HUES64 (cell line): ENCODE data around the gene SULT1C4.
"Not testable (repeated sequence)": the region's sequence is repeated elsewhere in the genome, so short reads cannot be mapped to it uniquely, and the experiment has no call there.

Experiments
- H3K27ac ChIP-seq: 2 replicates; pipeline ENCODE4 v1.7.0; 2013; ENCODE audit warnings: low read depth, low read length, inconsistent platforms
- H3K27me3 ChIP-seq: 2 replicates; pipeline ENCODE4 v1.6.1; 2013; ENCODE audit warnings: mild to moderate bottlenecking, low read length; ENCODE audit not compliant: insufficient read depth
- H3K36me3 ChIP-seq: 2 replicates; pipeline ENCODE4 v1.6.1; 2013; ENCODE audit warnings: mild to moderate bottlenecking, low read length; ENCODE audit not compliant: insufficient read depth
- H3K4me1 ChIP-seq: 2 replicates; pipeline ENCODE4 v1.6.1; 2013; ENCODE audit warnings: mild to moderate bottlenecking, low read length, moderate library complexity; ENCODE audit not compliant: insufficient read depth
- H3K4me3 ChIP-seq: 2 replicates; pipeline ENCODE4 v1.5.1; 2013; ENCODE audit warnings: mild to moderate bottlenecking, low read length, moderate library complexity
- H3K9ac ChIP-seq: 2 replicates; pipeline ENCODE4 v1.6.1; 2013; ENCODE audit warnings: mild to moderate bottlenecking, low read depth, low read length
- H3K9me3 ChIP-seq: 2 replicates; pipeline ENCODE4 v1.6.1; 2013; ENCODE audit warnings: low read depth, low read length; ENCODE audit not compliant: insufficient read depth
- WGBS: fragments of 150-250, 120-280 bp; methylation state at CpG from one replicate; pipeline ENCODE4 v1.1.7; 2013; ENCODE audit warnings: missing lambda C conversion rate; 5-methylcytosine and 5-hydroxymethylcytosine counted together

SULT1C4 gene

DNA sequence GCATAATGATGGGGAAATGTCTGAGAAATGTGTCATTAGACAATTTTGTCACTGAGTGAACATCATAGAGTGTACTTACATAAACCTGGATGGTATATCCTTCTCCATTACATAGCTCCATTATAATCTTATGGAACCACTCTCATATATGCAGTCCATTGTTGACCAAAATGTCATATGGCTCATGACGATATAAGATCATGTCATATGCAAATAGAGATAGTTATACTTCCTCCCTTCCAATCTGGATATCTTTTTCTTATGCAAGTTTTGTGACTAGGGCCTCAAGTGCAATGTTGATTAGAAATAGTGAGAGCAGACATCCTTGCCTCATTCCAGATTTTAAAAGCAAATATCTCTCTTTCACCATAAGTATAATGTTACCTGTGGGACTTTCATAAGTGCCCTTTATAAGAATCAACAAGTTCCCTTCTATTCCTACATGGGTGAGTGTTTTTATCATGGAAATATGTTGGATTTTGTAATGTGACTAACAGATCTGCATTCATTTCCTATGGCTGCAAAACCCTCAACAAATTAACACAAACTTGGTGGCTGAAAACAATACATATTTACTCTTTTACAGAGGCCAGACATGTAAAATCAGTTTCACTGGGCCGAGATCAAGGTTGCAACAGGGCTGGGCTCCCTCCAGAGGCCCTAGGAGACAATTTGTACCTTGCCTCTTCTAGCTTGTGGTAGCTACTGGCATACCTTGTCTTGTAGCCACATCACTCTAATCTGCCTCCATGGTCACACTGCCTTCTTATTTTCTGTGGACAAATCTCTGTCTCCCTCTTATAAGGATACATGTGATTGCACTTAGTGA lies 21.6 kb upstream of the SULT1C4 start:
- Histone ChIP-seq H3K4me1 (no peaks in the 10 kb centered on the region), H3K9me3 (no peaks in the 10 kb centered on the region), H3K36me3 (no peaks in the 10 kb centered on the region), H3K27ac (no peak overlapping the region), H3K4me3 (no peak overlapping the region), H3K9ac (no peak overlapping the region), H3K27me3 (no peaks in the 10 kb centered on the region)
- WGBS = 92% methylated on average over 2 of the region's 2 CpGs

DNA sequence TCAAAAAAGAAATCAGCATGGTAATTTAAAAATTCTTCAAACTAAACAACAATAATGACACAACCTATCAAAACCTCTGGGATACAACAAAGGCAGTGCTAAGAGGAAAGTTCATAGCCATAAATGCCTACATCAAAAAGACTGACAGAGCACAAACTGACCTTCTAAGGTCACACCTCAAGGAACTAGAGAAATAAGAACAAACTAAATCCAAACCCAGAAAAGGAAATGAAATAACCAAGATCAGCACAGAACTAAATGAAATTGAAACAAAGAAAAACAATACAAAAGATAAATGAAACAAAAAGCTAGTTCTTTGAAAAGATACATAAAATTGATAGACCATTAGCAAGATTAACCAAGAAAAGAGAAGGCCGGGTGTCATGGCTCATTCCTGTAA lies 18.4 kb upstream of the SULT1C4 start:
- not testable (repeated sequence) for H3K27ac ChIP-seq, H3K9ac ChIP-seq, H3K9me3 ChIP-seq, H3K4me3 ChIP-seq, H3K27me3 ChIP-seq, H3K36me3 ChIP-seq, H3K4me1 ChIP-seq
- 96% methylated on average over 1 of the region's 1 CpG for WGBS

GRCh38 chr2:108360776-108361468 lies 16.8 kb upstream of the SULT1C4 start:
- H3K27me3 ChIP-seq = no peaks in the 10 kb centered on the region
- no peaks in the 10 kb centered on the region for H3K36me3 ChIP-seq
- H3K4me1 ChIP-seq = no peaks in the 10 kb centered on the region
- no peak overlapping the region for H3K27ac ChIP-seq
- H3K4me3 ChIP-seq = no peak overlapping the region
- H3K9ac ChIP-seq = no peak overlapping the region
- 56% methylated on average over 2 of the region's 2 CpGs for WGBS
- H3K9me3 ChIP-seq = peaks cover 14% of the 10 kb centered on the region

- no peak overlapping the region for H3K9ac ChIP-seq
- 93% methylated on average over 6 of the region's 6 CpGs for WGBS
- no peaks in the 10 kb centered on the region for H3K36me3 ChIP-seq
- no peak overlapping the region for H3K4me3 ChIP-seq
- H3K27me3 ChIP-seq = no peaks in the 10 kb centered on the region
- peaks cover 14% of the 10 kb centered on the region for H3K9me3 ChIP-seq
- H3K27ac ChIP-seq = no peak overlapping the region
- no peaks in the 10 kb centered on the region for H3K4me1 ChIP-seq
Measured at GRCh38 chr2:108363024-108363907, 14.5 kb upstream of the SULT1C4 start.

DNA sequence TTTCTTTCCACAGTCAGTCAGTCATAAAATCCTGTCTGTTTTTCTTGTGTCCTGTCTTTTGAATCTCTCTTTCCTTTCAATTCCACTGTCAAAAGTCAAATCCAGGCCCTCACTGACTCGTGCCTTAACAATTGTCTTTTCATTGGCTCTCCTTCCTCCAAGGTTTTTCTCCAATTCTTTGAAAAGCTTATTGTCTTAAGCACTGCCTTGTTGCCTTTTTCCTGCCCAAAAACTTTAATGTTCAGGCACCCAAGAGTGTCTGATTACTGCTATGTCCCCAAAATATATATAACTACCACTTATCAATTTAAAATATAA lies 13.9 kb upstream of the SULT1C4 start:
- no peak overlapping the region for H3K27ac ChIP-seq
- peaks cover 14% of the 10 kb centered on the region for H3K9me3 ChIP-seq
- no peaks in the 10 kb centered on the region for H3K36me3 ChIP-seq
- no peaks in the 10 kb centered on the region for H3K4me1 ChIP-seq
- WGBS = 82% methylated on average over 1 of the region's 1 CpG
- no peak overlapping the region for H3K4me3 ChIP-seq
- no peaks in the 10 kb centered on the region for H3K27me3 ChIP-seq
- no peak overlapping the region for H3K9ac ChIP-seq

DNA sequence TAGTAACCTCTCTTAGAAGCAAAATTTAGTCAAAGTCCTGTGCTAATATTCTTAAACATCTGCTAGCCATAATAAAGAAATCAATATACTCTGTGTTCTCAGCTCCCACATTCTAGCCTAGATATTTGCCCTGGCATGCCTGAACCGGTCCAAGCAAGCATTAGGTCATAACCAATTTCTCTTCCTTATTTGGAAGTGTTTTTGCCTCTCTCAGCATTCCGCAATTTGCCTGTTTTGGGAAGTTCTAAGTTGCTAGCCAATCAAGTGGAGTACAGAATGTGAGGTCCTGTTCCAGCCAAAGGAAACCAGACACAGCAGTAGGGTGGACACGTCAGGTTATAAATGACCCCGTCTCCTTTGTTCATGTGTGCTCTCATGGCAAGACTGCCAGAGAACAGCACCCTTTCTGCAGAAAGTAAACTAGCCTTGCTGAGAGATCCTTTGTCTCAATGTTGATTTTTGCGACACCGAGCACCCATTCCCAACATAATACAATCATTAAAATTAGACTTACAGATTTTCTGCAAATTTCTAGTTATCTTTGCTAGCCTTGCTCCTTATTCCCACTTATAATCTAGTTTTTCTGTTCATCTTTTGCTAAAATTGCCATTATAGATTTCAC lies 13.0 kb upstream of the SULT1C4 start:
- no peaks in the 10 kb centered on the region for H3K4me1 ChIP-seq
- H3K27me3 ChIP-seq = no peaks in the 10 kb centered on the region
- H3K4me3 ChIP-seq = no peak overlapping the region
- no peak overlapping the region for H3K27ac ChIP-seq
- WGBS = 93% methylated on average over 6 of the region's 6 CpGs
- H3K36me3 ChIP-seq = no peaks in the 10 kb centered on the region
- peaks cover 14% of the 10 kb centered on the region for H3K9me3 ChIP-seq
- no peak overlapping the region for H3K9ac ChIP-seq

DNA sequence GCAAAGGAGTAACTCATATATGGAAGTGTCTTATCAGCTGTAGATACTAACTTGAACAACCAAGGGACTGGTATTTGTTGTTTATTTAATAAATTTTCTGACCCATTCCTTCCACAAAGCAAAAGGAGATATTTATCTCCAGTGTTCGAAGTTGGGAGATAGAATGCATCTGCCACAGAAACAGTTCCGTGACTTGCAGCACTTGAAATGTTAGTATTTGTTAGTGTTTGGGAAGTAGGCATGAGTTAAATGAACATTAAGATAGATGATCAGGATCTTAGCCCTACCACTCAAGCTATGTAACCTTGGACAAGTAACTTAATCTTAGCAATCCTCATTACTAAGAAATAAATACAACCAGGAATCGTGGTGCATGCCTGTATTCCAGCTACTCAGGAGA lies 12.1 kb upstream of the SULT1C4 start:
- WGBS = 100% methylated on average over 3 of the region's 3 CpGs
- Histone ChIP-seq H3K27me3 (no peaks in the 10 kb centered on the region), H3K9ac (no peak overlapping the region), H3K9me3 (peaks cover 14% of the 10 kb centered on the region), H3K4me1 (no peaks in the 10 kb centered on the region), H3K36me3 (no peaks in the 10 kb centered on the region), H3K27ac (no peak overlapping the region), H3K4me3 (no peak overlapping the region)

DNA sequence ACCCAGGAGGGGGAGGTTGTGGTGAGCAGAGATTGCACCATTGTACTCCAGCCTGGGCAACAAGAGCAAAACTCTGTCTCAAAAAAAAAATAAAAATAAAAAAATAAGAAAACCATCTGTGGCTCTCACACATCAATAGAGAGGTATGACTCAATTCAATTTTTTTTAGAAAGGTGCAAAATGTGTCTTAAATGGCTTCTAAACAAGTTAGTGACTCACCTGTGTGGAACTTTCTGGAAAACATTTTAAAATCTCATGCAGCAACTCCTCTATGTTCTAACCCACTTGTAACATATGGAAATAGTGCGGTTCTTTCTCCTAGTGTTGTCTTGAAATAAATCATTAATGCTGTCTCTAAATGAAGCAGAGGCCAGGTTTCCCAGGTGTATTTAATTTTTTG lies 10.7 kb upstream of the SULT1C4 start:
- Histone ChIP-seq H3K27me3 (no peaks in the 10 kb centered on the region), H3K9ac (no peak overlapping the region), H3K4me3 (no peak overlapping the region), H3K4me1 (no peaks in the 10 kb centered on the region), H3K9me3 (peaks cover 14% of the 10 kb centered on the region), H3K27ac (no peak overlapping the region), H3K36me3 (no peaks in the 10 kb centered on the region)
- 100% methylated on average over 1 of the region's 1 CpG for WGBS

DNA sequence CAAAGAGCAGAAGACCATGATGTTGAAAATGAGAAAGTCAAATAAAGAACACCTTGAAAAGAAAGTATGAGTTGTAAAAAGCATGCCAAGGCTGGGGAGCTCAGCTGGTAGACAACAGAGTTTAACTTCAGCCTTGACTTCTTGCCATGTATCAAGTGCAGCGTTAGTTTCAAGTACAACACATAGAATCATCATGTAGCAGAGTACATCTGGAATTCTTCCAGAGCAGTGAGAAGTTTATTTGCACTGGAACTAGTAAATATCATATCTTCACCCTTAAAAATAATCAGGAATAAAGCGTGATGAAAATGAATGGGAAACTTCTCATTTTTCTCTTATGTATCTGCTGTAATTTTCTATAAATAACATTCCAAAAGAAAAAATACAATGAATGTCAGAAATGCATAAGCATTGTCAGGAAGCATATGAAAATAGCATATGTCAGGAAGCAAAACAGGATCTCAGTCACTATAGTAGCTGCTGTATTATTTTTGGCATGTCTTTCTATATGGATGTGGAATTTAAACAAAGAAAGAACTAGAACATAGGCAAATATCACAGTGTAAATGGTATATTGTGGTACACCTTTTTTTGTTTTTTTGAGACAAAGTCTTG lies 10.1 kb upstream of the SULT1C4 start:
- H3K36me3 ChIP-seq = no peaks in the 10 kb centered on the region
- H3K27ac ChIP-seq = no peak overlapping the region
- peaks cover 14% of the 10 kb centered on the region for H3K9me3 ChIP-seq
- H3K9ac ChIP-seq = no peak overlapping the region
- WGBS = 100% methylated on average over 1 of the region's 2 CpGs
- H3K4me3 ChIP-seq = no peak overlapping the region
- no peaks in the 10 kb centered on the region for H3K27me3 ChIP-seq
- H3K4me1 ChIP-seq = no peaks in the 10 kb centered on the region

DNA sequence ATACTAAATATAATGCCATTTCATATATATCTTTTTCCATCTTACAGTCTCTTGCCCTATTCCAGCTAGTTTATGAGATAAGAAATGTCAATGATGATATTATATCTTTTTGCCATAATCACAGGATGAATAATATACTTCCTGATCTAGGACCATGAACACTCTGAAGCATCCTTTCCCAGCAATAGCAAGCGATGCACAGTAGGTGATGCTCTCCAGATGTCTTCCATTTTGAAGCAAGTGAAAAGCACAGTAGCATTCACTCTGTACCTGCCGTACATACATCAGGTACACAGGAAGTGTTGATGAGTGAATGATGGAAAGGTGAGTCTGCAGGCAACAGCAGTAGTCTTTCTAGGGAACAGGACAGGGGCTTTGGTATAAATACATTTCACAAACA lies 8.6 kb upstream of the SULT1C4 start:
- no peaks in the 10 kb centered on the region for H3K27me3 ChIP-seq
- no peak overlapping the region for H3K27ac ChIP-seq
- H3K9ac ChIP-seq = no peak overlapping the region
- no peaks in the 10 kb centered on the region for H3K36me3 ChIP-seq
- H3K4me1 ChIP-seq = 0 out of 2 replicates have a peak, but pooled peaks cover 3% of the 10 kb centered on the region
- 84% methylated on average over 2 of the region's 2 CpGs for WGBS
- H3K9me3 ChIP-seq = peaks cover 14% of the 10 kb centered on the region
- H3K4me3 ChIP-seq = no peak overlapping the region
